Heart right ventricle (tissue), 16 donors: Measurements from ENCODE around the gene CHRM2. TPM values are rescaled to one million over a fixed set of nuclear protein-coding genes. Genes with fewer than 3 reads are reported as not detected.

Source experiments
- ATAC-seq, 8 donors: fragments of 200-7000 bp; cut with Tn5 transposase; one replicate each; pipeline ENCODE4 v1.9.1; 2020; ENCODE audit warnings: mild to moderate bottlenecking in 8 of 8, moderate library complexity in 8 of 8, moderate number of reproducible peaks in 1 of 8
- DNase-seq, 2 donors: peaks; one replicate each; pipeline ENCODE4 v3.0.0-alpha.2; 2020
- H3K27ac ChIP-seq, 10 donors: fragments of 200-600 bp; sonication (generic) in 2 of 10; one replicate each; pipeline versions ENCODE4 v1.5.0 to v1.8.0; 2020 to 2022; ENCODE audit warnings: mild to moderate bottlenecking in 3 of 10
- H3K27me3 ChIP-seq, 7 donors: fragments of 200-600 bp; one replicate each; pipeline ENCODE4 v1.8.0; 2021 to 2022; ENCODE audit warnings: mild to moderate bottlenecking in 2 of 7
- H3K36me3 ChIP-seq, 9 donors: fragments of 200-600 bp; sonication (generic) in 1 of 9; one replicate each; pipeline versions ENCODE4 v1.5.0 to v1.8.0; 2020 to 2022; ENCODE audit warnings: mild to moderate bottlenecking in 2 of 9
- H3K4me1 ChIP-seq, 9 donors: fragments of 200-600 bp; sonication (generic) in 1 of 9; one replicate each; pipeline versions ENCODE4 v1.5.0 to v1.8.0; 2020 to 2022; ENCODE audit warnings: mild to moderate bottlenecking in 4 of 9
- H3K4me3 ChIP-seq, 10 donors: fragments of 200-600 bp; sonication (generic) in 2 of 10; one replicate each; pipeline versions ENCODE4 v1.5.0 to v1.8.0; 2020 to 2022; ENCODE audit warnings: mild to moderate bottlenecking in 7 of 10, moderate library complexity in 2 of 10
- H3K9me3 ChIP-seq, 11 donors: fragments of 200-600 bp in 10 of 11; sonication (generic) in 2 of 11; one replicate each; pipeline versions ENCODE4 v1.5.0 to v1.8.0; 2013 to 2022; ENCODE audit warnings: mild to moderate bottlenecking in 2 of 11, control low read depth in 1 of 11, moderate library complexity in 1 of 11
- WGBS, 2 donors: extraction: QIAGEN DNeasy Blood & Tissue Kit; methylation state at CpG; one replicate each; pipeline ENCODE4 v1.1.7; 2013; ENCODE audit warnings: inconsistent platforms in 1 of 2; 5-methylcytosine and 5-hydroxymethylcytosine counted together
- intact Hi-C, 10 donors: fragments of 100-400 bp; cut with DNase I; formaldehyde crosslinking; loops; one replicate each; pipeline versions ENCODE4 v1.11.1 to v1.14.2; 2022
- polyA plus RNA-seq, 2 donors: library from polyadenylated mRNA; stranded (reverse); fragments of 200-250 nt; gene quantifications; one replicate each; pipeline ENCODE4 v1.2.3, GENCODE V29; 2013
- total RNA-seq, 10 donors: library from RNA; stranded (reverse); fragmentation: NEBNext Ultra II Directional in 3 of 10; extraction: Animal tissue kit (Norgen Biotek cat#: 25700) in 3 of 10; gene quantifications; one replicate each; pipeline versions ENCODE4 v1.2.1 to v1.2.4, GENCODE V29; 2021 to 2023
- TF ChIP-seq, protein P1 (sequence below), 9 donors: fragments of 200-600 bp; sonication (generic) in 2 of 9; IDR thresholded peaks; one replicate each; pipeline versions ENCODE4 v1.5.0 to v1.8.0; 2021 to 2022; ENCODE audit warnings: antibody characterized with exemption in 9 of 9, mild to moderate bottlenecking in 5 of 9, moderate library complexity in 1 of 9
- donor health status: Arrhythmogenic right ventricular cardiomyopathy.
- donor health status: ischemic (EF 13 %, LVEDD 7.1; RV severe dilation, severe dysfunction).
- donor health status: healthy with polysubstance abuse.
- donor health status: DM: no; HTN: yes; CAD: no.
- donor health status: DM: no; HTN: no; CAD: no.
- donor health status: ischemic (EF 25% LVEDD 6.9; RV normal size, moderate dysfunction).
- donor health status: ischemic (EF 25% LVEDD 5.7; RV mildly dilated, moderate dysfunction).
- donor health status: healthy.
- donor health status: DM: yes; HTN: yes; CAD: no.
- donor health status: Ischemic cardiomyopathy.
- donor health status: ischemic (EF 35%, LVEDD 5.7; RV mildly dilated, moderate dysfunction).
- donor health status: nonischemic (EF 11% LVEDD 7.7; RV severe dilation, severe dysfunction).
- donor health status: DM: yes; HTN: yes; CAD: no.
- donor health status: PGD.
- donor health status: ischemic (EF 29% LVEDD 5.4; RV normal size, mild dysfunction).
- donor health status: nonischemic (EF 23%, LVEDD 6.1; RV moderate dilation, normal function).

The CHRM2 gene
- total and polyA plus RNA-seq, 12 donors: 11.7 to 108 (median 69.7) TPM

DNA sequence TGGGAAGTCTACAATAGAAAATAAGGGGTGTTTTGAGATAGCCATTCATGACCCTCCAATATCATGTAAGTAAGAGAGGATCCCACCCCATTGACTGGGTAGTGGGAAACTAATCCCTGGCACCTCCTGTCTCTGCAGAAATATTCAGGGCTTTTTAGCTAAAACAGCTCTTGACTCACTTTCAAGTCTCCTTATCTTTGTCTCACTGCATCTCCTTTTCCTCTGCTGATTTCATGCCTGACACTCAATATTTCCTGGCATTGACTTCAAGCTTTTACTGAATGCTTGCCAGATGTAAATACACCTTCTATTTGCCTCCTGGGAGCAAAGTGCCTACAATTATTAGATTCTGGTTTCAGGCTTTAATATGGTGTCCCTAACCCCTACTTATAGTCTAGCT lies 57.1 kb downstream of the CHRM2 start:
- H3K9me3 ChIP-seq: no peaks in the 10 kb centered on the region
- H3K27me3 ChIP-seq: no peaks in the 10 kb centered on the region
- peaks cover 0 to 6% (median 0%) of the 10 kb centered on the region in 9 donors for H3K36me3 ChIP-seq
- H3K4me1 ChIP-seq: peaks cover 0 to 34% (median 17%) of the 10 kb centered on the region in 9 donors
- ATAC-seq (peak in 4 of 8 donors; percentile 14 to 30 (median 24)), DNase-seq (no peak)
- intact Hi-C loops: loop anchor here in 1 of 10 donors (10.0 kb wide), 1 partner anchor 159 kb away; no protein-coding TSS in a partner anchor
- TF ChIP-seq, protein P1, sequence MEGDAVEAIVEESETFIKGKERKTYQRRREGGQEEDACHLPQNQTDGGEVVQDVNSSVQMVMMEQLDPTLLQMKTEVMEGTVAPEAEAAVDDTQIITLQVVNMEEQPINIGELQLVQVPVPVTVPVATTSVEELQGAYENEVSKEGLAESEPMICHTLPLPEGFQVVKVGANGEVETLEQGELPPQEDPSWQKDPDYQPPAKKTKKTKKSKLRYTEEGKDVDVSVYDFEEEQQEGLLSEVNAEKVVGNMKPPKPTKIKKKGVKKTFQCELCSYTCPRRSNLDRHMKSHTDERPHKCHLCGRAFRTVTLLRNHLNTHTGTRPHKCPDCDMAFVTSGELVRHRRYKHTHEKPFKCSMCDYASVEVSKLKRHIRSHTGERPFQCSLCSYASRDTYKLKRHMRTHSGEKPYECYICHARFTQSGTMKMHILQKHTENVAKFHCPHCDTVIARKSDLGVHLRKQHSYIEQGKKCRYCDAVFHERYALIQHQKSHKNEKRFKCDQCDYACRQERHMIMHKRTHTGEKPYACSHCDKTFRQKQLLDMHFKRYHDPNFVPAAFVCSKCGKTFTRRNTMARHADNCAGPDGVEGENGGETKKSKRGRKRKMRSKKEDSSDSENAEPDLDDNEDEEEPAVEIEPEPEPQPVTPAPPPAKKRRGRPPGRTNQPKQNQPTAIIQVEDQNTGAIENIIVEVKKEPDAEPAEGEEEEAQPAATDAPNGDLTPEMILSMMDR (IDR thresholded peaks at IDR 0.05): no peak
- H3K27ac ChIP-seq: peak overlapping the region in 5 of 10 donors; percentile 2 to 49 (median 12)
- H3K4me3 ChIP-seq: no peak overlapping the region

DNA sequence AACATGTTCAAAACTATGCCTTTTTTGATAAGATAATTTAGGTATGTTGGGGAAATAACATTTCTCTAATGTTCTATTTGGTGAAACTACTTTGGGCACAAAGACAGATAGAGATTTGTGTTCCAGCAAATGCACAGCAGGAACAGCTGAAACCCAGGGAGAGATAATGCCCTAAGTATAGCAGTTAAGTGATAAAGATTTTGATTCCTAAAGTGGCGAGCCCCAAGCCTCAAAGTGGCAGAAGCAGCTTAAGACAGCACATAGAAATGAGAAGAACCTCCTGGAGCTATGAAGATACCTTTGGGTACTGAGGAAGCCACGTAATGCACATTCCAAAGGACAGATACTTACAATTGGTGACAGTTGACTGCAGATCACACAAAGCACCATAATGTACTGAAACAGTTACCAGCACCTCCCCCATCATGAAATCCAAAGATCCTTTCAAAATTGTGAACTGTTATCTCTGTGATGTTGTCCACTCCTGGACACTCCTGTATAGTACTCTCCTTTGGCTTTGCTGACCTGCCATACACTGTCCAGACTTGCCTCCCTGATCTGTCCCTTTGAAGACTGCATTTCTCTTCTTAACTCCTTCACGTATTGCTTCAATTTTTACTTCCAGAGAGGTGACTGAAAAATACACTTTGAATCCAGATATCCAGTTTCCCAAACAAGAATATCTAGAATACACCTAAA lies 62.9 kb downstream of the CHRM2 start:
- 56 to 63% methylated on average over 3 of the region's 3 CpGs for WGBS, 2 donors
- H3K4me3 ChIP-seq: no peak overlapping the region
- TF ChIP-seq, protein P1 (IDR thresholded peaks at IDR 0.05): no peak
- intact Hi-C loops: loop anchor here in 1 of 10 donors (10.0 kb wide), 1 partner anchor 63 kb away; no protein-coding TSS in a partner anchor
- DNase-seq: no peak
- peak overlapping the region in 7 of 10 donors; percentile 5 to 64 (median 43) for H3K27ac ChIP-seq
- H3K36me3 ChIP-seq: no peaks in the 10 kb centered on the region
- ATAC-seq: peak in 4 of 8 donors; percentile 52 to 57 (median 56)
- H3K4me1 ChIP-seq: peaks cover 0 to 9% (median 0%) of the 10 kb centered on the region in 9 donors
- H3K27me3 ChIP-seq: no peaks in the 10 kb centered on the region
- peaks cover 0 to 5% (median 0%) of the 10 kb centered on the region in 11 donors for H3K9me3 ChIP-seq

- intact Hi-C loops: loop anchor here in 2 of 10 donors (5.0 to 10.0 kb wide), 2 partner anchors 57 to 110 kb away; no protein-coding TSS in a partner anchor
- no peak for DNase-seq
- Histone ChIP-seq H3K9me3 (peaks cover 0 to 5% (median 0%) of the 10 kb centered on the region in 11 donors), H3K4me3 (no peak overlapping the region), H3K4me1 (peaks cover 0 to 27% (median 0%) of the 10 kb centered on the region in 9 donors), H3K27ac (peak overlapping the region in 2 of 10 donors; percentile 11 to 45), H3K36me3 (no peaks in the 10 kb centered on the region), H3K27me3 (no peaks in the 10 kb centered on the region)
- TF ChIP-seq, protein P1 (IDR thresholded peaks at IDR 0.05): no peak
- ATAC-seq: no peak
- 77% methylated on average over 5 of the region's 5 CpGs for WGBS, 2 donors
Measured at GRCh38 chr7:136937436-136937835, 69.0 kb downstream of the CHRM2 start.

GRCh38 chr7:136938476-136938875 lies 70.0 kb downstream of the CHRM2 start:
- DNase-seq: peak in 1 of 2 donors; percentile 10
- Histone ChIP-seq H3K9me3 (peaks cover 0 to 3% (median 0%) of the 10 kb centered on the region in 11 donors), H3K36me3 (no peaks in the 10 kb centered on the region), H3K27me3 (no peaks in the 10 kb centered on the region), H3K27ac (peak overlapping the region in 5 of 10 donors; percentile 29 to 82 (median 79)), H3K4me1 (peaks cover 0 to 36% (median 0%) of the 10 kb centered on the region in 9 donors), H3K4me3 (no peak overlapping the region)
- peak in 1 of 8 donors; percentile 54 for ATAC-seq
- WGBS, 2 donors: 85 to 89% methylated on average over 13 of the region's 13 CpGs
- intact Hi-C loops: loop anchor here in 2 of 10 donors (5.0 to 10.0 kb wide), 2 partner anchors 56 to 111 kb away; no protein-coding TSS in a partner anchor
- TF ChIP-seq, protein P1 (IDR thresholded peaks at IDR 0.05): no peak
